ENCODE data around the gene IHH.

GRCh38 chr2:219024059-219024458 is 36.7 kb downstream of the IHH start:
- TF ChIP-seq, protein P1, sequence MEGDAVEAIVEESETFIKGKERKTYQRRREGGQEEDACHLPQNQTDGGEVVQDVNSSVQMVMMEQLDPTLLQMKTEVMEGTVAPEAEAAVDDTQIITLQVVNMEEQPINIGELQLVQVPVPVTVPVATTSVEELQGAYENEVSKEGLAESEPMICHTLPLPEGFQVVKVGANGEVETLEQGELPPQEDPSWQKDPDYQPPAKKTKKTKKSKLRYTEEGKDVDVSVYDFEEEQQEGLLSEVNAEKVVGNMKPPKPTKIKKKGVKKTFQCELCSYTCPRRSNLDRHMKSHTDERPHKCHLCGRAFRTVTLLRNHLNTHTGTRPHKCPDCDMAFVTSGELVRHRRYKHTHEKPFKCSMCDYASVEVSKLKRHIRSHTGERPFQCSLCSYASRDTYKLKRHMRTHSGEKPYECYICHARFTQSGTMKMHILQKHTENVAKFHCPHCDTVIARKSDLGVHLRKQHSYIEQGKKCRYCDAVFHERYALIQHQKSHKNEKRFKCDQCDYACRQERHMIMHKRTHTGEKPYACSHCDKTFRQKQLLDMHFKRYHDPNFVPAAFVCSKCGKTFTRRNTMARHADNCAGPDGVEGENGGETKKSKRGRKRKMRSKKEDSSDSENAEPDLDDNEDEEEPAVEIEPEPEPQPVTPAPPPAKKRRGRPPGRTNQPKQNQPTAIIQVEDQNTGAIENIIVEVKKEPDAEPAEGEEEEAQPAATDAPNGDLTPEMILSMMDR (IDR thresholded peaks at IDR 0.05 in 4 of 5, conservative IDR thresholded peaks at IDR 0.05 in 1 of 5): no peak
- TF ChIP-seq POLR2A (IDR thresholded peaks at IDR 0.05): no peak
